ENCODE data around the gene AGPAT1.
"Not testable (repeated sequence)": the region's sequence is repeated elsewhere in the genome, so short reads cannot be mapped to it uniquely, and the experiment has no call there.

AGPAT1 gene

DNA sequence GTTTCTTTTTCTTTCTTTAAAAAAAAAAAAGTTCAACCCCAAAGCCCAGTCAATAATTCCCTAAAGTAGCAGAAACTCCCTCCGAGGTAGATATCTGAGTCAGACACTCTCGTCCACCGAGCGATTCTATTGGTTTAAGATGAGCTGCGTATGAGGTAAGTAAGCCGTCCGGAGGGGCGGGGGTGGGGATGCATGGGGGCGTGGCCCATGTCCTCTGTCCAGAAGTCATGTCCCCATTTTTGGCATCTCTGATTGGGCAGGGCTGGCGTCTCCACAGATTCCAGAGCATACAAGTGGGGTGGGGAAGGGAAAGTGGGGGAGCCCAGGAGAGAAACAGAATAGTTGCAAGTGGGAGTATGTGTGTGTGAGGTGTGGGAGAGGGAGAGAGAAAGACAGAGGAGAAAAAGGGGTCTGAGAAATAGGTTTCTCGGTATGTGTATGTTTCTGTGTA lies 9.8 kb upstream of the AGPAT1 start:
- not testable (repeated sequence) for DNase-seq

DNA sequence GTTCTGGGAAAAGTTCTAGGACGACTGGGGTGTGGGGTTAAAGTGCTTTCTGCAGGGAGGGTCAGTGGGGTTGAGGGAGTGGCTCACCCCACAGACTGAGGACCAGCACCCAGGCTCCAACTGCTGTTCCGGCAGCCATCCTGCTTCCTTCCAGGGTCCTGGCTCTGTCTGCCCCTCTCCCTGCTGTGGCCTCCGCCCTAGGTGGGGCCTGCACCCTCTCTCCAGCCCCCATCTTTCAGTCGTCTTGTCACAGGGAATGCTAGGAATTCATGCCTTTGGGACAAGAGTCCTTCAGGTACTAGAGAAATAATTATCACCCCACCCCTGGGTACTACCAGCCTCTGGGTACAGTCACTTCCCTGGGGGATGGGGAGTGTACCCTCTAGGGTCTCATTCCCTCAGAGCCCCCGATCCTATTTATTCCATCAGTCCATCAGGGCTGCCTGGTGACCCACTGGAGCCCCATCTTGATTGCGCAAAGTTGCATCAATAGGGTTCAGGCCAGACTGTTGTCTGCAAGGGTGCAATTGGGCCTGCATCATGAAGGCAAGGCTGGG lies 8.3 kb upstream of the AGPAT1 start, which contains the start of gene AGER:
TSS of gene AGER (minus strand) at position 170 of the 557 bp plus-strand sequence. CDS start at position 139, 31 bp downstream.
- DNase-seq, result no peak

DNA sequence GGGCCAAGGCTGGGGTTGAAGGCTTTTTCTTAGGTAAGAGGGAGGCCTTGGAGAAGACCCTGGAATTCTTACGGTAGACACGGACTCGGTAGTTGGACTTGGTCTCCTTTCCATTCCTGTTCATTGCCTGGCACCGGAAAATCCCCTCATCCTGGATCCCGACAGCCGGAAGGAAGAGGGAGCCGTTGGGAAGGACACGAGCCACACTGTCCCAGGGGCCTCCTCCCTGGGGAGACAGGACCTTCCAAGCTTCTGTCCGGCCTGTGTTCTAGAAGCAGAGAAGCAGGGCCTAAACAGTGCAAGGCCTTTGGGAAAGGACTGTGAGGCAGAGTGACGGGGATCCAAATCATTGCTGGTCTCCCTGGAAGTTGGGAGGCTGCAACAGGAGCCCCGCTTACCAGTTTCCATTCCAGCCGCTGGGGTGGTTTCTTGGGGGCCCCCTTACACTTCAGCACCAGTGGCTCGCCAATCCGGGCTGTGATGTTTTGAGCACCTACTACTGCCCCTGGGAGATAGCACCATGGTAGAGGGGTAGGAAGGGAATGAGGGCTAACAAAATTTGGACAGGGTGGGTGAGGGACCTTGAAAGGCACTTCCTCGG lies 7.7 kb upstream of the AGPAT1 start:
- no peak for DNase-seq

DNA sequence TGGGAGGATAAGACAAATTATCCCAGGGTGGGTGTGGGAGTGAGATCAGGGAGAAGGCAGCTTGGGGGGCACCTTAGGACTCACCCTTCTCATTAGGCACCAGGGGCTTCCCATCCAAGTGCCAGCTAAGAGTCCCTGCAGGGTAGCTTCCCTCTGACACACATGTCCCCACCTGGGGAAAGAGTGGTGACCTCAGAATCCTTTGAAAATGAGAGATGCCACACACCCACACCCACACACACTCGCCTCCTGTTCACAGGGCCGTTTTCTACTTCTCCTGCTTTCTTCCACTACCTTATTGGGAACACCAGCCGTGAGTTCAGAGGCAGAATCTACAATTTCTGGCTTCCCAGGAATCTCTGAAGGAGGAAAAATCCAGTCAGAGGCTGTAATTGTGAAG lies 7.1 kb upstream of the AGPAT1 start:
- DNase-seq, result no peak

DNA sequence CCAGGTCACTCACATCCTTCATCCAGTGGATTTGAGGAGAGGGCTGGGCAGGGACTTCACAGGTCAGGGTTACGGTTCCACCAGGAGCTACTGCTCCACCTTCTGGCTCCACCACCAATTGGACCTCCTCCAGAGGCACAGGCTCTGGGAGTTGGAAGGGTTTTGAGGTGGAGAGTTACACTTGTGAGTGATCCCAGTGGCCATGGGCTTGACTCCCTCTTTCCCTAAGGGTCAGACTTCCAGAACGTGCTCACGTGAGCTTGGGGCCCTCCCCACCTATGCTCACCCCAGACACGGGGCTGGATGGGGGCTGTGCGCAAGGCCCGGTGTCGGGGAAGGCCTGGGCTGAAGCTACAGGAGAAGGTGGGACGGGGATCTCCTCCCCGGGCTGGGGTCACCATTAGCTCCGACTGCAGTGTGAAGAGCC lies 6.7 kb upstream of the AGPAT1 start:
- DNase-seq, result no peak

DNA sequence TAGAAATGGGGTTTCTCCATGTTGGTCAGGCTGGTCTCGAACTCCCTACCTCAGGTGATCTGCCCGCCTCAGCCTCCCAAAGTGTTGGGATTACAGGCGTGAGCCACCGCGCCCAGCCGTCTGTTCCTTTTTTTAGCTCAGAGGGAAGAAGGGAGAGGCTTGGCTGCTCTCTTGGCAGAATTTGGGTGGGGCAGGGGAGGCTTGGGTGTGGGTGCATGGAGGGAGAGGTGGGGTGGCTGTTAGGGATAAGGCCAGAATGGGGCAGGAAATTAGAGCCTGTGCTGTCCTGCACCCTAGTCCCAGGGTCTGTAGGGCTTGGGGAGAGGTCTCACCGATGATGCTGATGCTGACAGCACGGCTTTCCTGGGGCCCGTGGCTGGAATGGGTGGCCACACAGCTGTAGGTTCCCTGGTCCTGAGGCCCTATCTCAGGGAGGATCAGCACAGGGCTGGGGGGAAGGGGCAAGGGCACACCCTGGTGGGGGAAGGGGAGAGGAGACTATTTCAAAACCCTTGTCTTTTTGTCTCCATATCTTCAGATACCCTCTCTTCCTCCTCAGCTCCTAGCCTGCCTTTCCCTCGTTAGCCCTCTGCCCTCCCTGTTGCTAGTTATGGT lies 6.1 kb upstream of the AGPAT1 start:
- DNase-seq, result no peak

DNA sequence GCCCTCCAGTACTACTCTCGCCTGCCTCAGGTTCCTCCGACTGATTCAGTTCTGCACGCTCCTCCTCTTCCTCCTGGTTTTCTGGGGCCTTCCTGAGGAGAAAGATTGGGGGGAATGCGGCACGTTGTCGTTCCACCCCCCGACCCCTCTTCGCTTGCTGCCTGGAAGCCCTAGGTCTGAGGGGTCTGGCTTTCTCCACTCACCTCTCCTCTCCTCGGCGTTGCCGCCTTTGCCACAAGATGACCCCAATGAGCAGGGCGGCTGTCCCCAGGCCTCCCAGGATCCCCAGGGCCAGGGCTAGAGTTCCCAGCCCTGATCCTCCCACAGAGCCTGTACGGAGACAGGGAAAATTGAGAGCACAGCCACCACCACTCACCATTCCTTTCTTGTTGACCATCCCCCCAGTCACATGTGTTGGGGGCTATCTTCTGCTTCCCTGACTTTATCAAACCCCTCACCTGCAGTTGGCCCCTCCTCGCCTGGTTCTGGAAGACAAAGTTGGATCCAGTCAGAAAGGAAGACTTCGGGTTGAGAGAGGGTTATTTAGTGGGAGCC lies 5.3 kb upstream of the AGPAT1 start:
- no peak for DNase-seq

DNA sequence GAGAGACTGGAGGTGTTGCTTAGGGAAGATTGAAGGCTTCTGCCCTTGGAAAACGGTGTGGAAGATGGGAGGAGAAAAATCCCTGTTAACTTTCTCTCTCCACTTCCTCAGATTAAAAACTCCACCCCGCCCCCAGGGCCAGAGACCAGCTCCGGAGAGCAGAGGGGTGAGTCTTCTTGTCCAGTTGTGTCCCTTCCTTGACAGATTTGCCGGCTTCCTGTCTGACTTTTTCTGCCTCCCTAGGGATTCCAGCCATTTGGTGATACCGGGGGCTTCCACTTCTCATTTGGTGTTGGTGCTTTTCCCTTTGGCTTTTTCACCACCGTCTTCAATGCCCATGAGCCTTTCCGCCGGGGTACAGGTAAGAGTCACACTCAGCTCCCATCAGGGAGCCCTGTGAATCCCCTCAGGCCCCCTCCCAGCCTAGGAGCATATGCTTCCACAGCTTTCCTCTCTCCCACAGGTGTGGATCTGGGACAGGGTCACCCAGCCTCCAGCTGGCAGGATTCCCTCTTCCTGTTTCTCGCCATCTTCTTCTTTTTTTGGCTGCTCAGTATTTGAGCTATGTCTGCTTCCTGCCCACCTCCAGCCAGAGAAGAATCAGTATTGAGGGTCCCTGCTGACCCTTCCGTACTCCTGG lies 4.0 kb upstream of the AGPAT1 start:
- DNase-seq, result no peak

DNA sequence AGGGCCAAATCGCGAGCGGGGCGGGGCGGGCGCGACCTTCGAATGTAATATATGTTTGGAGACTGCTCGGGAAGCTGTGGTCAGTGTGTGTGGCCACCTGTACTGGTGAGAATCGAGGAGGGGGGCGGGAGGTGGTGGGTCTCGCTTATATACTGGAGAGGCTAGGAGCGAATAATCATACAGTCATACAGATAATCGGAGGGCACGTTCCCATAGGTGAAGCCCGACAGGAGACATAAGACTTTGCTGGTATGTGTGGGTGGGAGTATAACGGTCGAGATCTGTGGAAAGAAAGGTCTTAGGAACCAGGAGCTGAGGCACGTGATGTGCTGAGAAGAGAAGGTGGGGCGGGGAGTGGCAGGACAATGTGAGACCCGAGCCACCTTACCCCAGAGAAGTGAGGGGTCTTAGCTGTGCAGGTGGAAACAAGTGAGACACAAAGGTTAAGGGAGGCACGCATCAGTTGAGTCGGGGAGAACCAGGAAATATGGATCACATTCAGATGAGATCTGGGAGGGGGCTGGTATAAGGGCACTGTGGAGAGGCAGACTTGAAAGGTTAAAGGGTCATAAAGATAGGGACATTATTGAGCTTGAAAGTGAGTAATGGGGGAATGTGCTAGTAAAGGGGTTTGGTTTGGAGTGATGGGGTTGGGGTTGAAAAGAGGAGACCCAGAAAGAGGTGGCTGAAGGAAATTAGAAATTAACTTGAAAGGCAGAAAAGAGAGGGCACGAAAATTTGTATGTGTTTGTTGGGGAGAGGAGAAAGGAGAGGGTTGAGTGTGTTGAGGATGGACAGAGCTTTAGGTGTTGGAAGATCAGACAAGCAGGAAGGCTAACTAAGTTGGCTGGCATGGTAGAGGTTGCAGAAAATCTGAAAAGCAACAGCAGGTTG lies 2.9 kb upstream of the AGPAT1 start:
- DNase-seq, result no peak

DNA sequence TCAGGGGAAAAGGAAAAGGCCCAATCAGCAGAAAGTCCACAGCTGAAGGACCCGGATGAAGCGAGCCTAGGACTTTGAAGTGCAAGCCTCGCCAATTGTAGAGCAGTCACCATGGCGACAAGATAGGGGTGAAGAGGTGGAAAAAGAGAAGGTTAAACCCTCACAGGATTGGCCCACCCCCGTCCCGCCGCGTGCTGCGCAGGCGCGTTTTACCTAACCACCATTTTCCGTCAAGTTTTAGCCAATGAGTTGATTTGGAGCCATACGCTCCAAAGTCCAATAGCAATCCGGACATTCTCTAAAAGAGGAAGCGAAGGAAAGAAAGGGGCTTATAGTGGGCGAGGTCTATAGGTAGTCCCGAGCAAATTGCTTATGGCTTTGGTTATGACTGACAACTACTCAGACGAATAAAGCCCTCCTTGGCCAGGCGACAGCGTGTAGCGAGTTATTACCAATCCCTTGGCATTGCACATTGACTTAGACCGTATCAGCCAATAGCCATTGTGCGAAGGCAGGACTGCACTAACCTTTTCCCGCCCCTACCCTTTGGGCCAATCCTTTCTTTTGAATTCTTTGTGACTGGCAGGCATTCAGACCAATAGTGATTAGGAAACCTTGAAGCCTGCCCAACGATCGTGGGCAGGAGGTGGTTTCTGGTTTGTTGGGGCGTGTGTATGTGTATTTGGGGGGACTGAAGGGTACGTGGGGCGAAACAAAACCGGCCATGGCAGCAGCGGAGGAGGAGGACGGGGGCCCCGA lies 2.1 kb upstream of the AGPAT1 start, which contains the start of gene RNF5:
TSS of gene RNF5 (plus strand) at position 618 of the 759 bp plus-strand sequence. CDS start at position 725, 107 bp downstream.
- peak; percentile 94 for DNase-seq

DNA sequence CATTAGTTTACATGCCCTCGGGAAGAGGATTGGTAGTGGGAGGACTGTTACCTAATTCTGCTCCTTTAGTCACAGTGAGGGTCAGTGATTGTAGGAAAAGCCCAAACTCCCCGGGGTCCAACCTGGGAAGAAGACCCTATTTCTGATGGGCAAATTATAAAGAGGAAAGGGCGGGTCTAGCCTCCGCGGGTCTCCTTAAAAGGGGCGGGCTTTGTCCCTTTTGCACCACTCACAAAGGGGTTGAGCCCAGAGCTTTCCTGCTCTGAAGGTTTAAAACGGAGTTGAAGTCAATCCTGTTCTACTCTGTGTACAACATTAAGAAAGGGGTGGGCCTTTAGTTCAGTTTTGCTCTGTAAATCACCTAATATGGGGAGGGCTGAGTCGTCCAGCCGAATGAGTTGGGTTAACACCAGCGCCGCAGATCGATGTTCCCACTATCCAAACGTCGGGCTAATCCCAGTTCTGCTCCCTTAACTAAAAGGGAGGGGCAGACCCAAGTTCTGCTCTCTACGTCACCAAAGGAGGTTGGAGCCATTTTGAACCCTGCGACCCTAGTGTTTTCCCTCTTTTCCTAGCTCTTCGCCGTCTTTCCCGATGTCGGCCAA lies 1.4 kb upstream of the AGPAT1 start:
- DNase-seq, result peak; percentile 51

DNA sequence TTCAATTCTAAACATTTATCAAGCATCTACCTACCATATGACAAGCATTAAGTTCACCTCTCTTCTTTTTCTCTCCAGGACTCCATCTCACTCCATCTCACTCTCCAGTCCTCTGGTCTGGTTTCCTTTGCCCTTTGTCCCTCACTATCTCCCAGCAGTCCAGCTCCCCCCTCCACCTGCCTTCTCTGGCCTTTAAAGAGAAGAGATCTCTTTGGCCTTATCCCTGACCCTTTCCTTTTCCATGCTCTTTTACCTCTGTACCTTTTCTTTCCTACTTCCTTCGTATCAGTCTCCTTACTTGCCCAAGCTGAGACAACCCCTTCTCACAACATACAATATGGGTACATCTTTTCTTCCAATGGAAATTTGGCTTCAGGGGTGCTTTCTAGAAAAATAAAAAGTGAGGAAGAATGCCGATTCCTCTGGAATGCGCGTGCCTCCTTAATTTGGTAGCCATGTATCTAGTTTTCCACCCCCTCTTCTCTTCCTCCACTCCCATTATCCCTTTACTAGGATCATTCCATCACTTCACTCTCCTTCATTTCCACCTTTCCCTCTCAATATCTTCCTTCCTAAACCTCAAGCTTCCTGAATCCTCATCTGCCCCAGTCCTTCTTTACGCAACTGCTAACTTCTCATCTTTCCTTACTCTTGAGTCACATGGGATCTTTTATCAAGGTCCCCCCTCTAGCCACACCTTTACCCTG lies 745 bp upstream of the AGPAT1 start:
- DNase-seq, result no peak

DNA sequence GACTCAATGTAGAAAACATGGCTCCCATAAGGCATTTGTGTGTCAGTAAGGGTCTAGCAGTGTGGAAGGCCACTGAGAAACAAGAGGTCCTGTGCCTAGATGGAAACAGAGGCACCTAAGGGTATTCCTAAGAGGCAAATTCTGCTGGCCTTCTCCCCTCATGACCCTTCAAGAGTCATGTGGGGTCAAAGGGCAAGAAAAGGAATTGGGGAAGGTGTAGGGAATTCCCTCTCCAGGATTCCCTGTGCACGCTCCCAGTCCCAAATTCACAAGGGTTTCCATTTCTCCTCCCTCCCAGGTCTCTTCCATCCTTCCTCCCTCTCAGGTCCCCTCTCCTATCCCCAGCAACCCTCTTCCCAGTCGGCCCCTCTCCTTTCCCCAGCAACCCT lies 568 bp downstream of the AGPAT1 start:
- DNase-seq, result no peak

DNA sequence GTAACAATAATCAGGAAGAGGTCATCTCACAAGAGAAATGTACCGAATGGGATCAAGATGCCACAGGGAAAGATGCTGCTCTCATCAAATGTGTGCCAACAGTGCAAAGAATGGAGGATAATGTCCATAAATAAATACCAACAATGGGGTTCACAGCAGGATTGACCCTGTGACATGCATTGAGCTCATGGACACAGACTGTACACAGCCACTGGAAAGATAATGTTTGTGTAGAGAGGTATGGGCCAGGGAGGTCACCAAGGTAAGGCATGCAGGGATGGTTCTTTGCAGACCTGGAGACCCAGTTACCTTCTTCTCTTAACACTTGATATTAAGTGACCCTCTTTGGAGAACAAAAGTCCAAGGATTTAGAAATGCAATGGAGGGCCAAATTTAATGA lies 1.5 kb downstream of the AGPAT1 start:
- no peak for DNase-seq

DNA sequence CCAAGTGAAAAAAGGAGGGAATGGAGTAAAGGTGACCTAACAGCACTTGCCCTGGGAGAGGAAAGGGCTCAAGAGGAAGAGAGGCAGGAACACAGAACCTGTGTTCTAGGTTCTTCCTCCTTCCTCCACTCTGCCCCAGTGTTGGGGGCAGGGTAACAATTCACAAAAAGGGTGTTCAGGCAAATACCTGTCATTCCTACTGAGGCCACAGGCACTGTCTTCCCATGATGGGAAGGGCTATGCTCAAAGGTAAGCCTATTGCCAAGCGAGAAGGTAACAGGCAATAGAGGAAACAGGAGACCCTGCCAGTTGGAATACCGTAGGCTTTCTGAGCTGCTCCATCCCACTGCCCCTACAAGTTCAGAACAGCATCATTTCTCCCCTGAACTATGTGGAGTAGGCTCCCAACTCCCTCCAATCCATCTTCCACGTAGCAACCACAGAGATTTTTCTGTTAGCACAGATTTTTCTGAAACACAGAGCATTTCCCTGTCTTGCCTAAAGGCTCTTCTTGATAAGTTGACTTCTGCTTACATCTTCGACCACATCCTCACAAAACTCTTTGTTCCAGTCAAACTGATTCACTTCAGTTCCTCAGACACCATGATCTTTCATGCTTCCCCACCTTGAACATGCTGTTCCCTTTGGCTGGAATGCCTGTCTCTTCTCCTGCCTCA lies 2.7 kb downstream of the AGPAT1 start:
- DNase-seq, result no peak

DNA sequence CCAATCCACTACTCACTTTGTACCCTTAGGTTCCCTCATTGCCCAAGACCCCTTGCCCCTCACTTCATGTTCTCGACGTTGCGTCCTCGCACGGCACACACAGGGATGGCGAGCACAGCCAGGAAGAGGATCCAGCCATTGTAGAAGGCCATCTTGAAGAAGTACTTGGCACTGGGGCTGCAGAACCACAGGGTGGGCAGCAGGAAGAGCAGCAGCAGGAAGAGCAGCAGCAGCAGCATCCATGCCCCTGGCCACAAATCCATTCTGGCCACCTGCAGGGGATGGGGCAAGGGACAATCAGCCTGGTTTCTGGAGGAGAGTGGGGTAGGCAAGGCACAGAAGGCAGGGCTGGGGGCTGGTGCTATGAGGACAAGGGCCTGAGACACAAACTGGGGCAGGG lies 4.7 kb downstream of the AGPAT1 start:
- DNase-seq, result no peak

DNA sequence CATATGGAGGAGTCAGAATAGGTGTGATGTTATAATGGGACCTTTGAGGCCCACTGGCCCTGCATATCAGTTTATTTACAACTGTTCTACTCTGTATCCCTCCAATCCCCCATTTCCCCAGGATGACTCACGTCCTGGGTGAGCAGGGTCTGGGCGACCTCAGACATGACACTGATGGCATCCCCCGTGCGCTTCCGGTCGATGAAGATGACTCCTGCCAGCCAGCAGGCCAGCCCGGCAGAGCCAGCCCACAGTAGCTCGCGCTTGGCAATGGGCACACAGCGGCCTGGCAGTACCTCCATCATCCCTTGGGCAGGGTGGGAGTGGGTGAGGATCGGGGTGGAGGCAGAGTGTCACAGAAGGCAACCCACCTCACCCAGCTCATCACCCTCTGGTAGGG lies 5.6 kb downstream of the AGPAT1 start:
- DNase-seq, result no peak

DNA sequence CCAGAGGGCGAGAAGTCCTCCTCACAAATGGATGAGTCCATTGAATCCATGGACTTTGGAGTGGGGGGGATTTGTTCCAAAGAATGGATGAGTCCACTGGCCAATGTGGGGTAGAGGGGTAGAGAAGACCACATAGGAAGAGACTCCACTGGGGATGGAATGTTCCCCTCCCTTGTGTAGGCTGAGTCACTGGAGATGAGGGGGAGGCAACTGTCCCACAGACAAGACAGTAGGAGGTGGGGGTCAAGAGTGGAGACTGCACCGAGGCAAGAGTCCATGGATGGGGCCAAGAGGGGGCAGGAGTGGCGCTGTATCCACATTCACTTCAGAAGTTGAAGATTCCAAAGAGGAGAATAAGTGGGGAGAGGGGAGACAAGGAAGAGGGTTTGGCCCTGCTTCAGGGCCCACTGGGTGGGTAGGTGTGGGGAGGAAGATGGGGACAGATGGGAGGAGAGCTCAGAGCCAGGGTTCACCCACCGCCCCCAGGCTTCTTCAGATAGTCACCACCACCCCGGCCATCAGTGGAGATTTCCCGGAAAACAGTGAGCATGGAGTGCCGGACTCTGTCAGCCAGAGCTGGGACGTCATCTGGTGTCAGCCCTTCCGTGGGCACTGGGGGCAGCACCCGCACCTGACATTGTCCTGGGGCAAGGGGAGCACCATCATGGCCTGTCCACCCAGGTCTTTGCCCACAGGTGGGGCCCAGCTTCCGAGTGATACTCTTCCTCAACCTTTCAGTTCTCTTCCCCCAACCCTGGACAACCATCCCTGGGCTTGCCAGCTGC lies 6.9 kb downstream of the AGPAT1 start:
- no peak for DNase-seq

DNA sequence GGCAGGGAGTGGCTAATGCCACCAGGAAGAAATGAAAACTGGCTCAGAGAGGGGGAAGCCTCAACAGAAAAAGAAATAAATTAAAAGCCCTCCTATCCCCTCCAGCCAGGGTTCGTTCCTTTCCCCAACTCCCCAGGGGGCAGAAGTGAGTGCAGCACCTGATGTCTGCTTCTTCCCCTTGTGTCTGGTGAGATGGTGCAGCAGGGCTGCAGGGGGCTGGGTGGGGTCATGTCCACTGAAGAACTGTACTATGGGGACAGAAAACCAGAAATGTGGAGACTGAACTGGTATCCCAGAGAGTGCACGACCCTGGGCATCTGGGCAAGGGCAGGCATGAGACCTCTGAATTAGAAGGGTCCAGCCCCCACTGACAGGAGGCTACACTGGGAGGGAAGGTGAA lies 7.5 kb downstream of the AGPAT1 start:
- no peak for DNase-seq
